Measurements from ENCODE around the gene CRABP1.
"Not testable (repeated sequence)": the region's sequence is repeated elsewhere in the genome, so short reads cannot be mapped to it uniquely, and the experiment has no call there.

CRABP1 gene

DNA sequence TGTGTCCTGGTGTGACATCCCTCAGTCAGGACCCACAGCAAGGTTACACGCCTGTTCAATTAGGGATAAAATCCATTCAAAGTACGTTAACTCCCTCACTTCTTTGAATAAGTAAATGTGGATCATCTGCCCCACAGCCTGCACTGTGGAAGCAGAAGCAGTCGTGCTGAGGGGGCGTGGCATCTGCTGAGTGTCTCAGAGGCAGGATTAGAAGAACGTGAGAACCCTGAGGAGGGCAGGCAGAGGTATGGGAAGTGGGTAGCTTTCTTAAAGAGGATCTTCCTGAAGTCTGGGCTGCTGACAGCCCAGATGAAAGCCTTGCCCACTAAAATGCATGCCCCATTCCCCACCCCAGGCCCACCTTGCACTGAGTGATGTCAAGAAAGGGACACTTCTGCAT lies 28.5 kb downstream of the CRABP1 start:
- DNase-seq (ENCODE audit: extremely low spot score, insufficient read length, low read depth) (no peak), FAIRE-seq (no peak)

DNA sequence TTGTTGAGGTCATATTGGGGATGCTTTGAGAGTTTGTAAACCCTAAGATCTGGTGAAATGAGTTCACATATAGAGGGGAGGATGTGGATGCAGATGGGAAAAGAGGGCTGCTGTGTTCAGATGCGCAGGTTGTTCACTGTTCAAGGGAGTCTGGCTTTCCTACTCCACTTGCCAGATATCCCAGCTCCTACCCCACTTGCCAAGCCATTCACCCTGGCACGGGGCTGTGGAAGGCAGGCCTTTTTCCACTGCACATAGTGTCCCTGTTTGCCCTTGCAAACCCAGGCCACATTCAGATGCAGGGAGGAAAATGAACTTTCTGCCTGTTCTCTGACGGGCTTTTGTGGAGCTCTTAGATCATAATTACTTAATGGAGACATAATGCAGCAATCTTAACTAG lies 29.0 kb downstream of the CRABP1 start:
- DNase-seq (ENCODE audit: extremely low spot score, insufficient read length, low read depth) (no peak), FAIRE-seq (no peak)

DNA sequence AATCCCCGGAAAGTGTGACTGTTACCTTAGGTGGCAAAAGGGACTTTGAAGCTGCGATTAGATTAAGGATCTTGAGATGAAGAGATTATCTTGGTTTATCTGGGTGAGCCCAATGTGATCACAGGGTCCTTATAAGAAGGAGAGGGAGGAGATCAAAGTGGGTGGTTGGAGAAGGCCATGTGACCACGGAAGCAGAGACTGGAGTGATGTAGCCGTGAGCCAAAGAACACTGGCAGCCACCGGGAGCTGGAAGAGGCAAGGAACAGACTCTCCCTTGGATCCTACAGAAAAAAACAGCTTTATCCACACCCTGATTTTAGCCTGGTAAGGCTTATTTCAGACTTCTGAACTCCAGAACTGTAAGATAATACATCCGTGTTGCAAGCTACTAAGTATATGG lies 29.9 kb downstream of the CRABP1 start:
- FAIRE-seq (no peak), DNase-seq (ENCODE audit: extremely low spot score, insufficient read length, low read depth) (no peak)

DNA sequence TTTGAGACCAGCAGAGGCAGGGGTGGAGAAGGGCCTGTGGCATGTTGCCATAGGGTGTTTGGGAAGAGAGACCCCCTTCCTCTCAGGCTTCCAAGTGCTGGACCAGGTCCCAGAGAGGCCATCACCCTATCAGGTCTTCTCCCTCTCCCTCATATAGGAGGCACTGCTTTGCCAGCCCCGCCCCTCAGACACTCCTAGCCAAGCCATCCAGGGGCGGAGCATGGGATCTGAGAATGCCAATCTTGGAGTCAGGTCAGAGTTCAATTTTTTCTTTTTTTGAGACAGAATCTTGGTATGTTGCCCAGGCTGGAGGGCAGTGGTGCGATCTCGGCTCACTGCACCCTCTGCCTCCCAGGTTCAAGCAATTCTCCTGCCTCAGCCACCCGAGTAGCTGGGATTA lies 32.7 kb downstream of the CRABP1 start:
- FAIRE-seq (no peak), DNase-seq (ENCODE audit: extremely low spot score, insufficient read length, low read depth) (no peak)

DNA sequence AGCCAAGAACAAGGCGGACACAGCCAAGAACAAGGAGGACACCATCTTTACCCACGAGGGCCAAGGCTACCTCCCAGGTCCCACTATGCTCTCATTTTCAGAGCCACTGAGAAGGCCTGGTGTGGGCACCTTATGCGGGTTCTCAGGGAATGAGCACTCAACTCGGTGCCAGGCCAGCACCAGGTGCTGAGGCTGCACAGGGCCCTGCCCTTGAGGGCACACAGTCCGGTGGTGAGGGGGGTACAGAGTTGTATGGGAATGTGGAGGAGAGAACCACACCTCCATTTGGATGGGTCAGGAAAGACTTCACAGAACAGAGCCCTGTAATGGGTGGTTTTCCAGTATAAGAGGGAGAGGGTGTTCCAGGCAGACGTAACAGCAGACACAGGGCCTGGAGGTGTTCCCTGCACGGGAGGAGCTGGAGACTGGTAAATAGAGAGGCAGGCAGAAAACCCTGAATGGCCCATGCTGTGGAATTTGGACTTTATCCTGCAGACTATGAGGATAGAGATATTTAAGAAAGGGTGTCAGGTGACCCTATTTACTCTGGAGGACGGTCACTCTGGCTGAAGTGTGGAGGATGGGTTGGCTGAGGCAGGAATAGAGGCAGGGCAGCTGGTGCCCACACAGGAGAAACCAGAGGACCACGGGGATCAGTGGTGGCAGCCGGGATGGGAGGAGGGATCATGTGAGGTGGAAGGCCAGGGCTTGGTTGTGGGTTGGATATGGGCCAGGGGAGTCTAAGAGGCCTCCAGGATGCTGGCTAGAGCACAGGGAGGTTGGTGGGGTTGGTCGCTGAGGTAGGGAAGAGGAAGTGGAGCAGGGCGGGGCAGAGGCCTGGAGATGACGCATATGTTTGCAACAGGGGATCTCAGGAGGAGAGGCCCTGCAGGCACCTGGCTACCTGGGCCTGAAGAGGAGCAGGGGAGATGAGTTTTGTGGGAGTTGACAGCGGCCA lies 34.6 kb downstream of the CRABP1 start:
- FAIRE-seq, result no peak
- no peak for DNase-seq (ENCODE audit: extremely low spot score, insufficient read length, low read depth)

DNA sequence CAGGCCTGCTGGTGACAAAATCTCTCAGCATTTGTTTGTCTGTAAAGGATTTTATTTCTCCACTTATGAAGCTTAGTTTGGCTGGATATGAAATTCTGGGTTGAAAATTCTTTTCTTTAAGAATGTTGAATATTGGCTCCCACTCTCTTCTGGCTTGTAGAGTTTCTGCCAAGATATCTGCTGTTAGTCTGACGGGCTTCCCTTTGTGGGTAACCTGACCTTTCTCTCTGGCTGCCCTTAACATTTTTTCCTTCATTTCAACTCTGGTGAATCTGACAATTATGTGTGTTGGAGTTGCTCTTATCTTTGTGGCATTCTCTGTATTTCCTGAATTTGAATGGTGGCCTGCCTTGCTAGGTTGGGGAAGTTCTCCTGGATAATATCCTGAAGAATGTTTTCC lies 40.0 kb downstream of the CRABP1 start:
- DNase-seq (ENCODE audit: extremely low spot score, insufficient read length, low read depth); FAIRE-seq: not testable (repeated sequence)

DNA sequence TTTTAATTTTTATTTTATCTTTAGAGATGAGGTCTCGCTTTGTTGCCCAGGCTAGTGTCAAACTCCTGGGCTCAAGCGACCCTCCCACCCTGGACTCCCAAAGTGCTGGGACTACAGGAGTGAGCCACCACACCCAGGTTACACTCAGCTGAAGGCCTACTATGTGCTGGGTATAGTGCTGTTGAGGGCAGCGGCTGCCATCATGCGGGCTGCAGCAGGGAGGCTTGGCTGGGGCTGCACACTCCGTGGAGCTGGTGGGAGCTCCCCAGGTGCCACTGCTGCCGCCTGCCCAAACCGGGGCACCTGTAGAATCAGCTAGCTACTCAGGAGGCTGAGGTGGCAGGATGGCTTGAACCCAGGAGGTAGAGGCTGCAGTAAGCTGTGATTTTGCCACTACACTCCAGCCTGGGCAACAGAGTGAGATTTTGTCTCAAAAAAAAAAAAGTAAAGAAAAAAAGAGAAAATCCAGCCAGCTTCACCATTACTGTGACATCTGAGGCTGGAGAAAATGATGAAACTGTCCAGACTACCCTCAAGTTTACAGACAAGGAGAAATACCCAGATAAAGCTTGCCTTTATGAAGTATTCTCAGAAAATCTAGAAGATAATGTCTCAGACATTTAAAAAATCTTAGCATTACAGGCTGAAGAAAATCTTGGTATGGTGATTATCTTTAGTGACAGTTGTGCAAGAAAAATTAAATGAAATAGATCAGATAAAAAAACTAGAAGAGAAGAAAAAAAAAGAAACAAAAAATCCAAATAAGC lies 42.1 kb downstream of the CRABP1 start:
- FAIRE-seq, result no peak
- no peak for DNase-seq (ENCODE audit: extremely low spot score, insufficient read length, low read depth)

DNA sequence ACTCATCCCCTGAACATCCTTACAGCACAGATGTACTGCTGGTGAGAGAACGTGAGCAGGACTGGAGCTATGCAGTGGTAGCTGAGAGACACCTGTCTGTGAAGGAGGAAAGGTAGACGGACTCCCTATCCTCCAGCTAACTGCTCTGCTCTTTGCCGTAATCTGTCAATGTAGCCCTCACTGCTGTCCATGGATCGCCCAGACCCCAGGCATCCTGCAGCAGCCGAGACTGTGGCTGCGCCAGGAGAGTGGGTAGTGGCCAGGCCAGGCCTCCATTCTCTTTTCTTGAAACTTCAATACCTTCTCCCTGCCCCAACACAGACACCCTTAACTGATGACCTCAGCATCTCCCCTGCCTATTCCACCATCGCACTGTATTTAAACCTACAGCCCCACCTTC lies 44.5 kb downstream of the CRABP1 start:
- FAIRE-seq, result no peak
- no peak for DNase-seq (ENCODE audit: extremely low spot score, insufficient read length, low read depth)

DNA sequence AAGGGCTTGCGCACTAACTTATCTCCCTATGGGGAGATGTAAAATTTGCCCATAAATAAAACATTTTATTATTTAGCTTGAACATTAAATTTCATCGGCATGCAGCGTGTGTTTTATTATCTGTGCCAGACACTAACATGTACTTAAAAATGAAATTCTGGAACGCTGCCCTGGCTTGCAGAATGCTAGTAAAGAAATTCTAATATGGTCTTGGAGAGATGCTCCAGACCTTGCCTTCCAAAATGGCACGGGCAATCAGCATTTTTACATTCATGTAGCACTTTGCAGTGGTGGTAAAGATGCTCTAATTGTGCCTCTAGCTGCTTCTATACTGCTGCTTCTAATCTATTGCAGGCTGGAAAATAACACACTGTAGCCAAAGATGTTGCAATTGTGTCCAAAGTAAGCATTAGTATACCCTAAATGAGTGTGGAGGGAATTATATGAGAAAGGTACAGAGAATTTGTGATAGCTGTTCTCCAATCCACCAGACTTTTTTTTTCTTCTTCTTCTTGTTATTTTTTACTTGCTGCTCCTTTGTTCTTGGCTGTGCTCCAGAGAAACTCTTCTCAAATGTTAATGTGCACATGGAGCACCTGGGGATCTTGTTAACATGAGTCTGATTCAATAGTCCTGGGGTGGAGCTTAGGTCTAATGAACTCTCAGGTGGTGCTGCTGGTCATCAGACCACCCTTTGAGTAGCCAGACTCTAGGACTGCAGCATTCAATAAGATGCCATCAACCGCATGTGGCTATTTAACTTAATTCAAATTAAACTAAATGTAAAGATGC lies 47.3 kb downstream of the CRABP1 start:
- FAIRE-seq (no peak), DNase-seq (ENCODE audit: extremely low spot score, insufficient read length, low read depth) (no peak)

DNA sequence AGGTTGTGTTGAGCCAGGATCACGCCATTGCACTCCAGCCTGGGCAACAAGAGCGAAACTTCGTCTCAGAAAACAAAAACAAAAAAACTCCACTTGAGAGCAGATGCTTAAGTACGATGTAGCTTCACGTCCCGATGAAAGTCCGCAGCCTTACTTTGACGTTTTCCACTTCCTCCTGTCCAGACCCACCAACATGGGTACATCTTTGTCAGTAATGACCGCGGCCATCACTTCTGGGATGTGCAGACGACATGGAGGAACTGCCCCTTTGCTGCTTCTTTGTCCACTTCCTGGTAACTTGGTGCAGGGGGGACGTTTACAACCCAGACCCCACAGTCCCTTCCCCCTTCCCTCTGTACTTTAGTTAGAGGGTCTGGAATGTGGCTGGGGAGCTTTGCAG lies 48.7 kb downstream of the CRABP1 start:
- FAIRE-seq (no peak), DNase-seq (ENCODE audit: extremely low spot score, insufficient read length, low read depth) (no peak)

DNA sequence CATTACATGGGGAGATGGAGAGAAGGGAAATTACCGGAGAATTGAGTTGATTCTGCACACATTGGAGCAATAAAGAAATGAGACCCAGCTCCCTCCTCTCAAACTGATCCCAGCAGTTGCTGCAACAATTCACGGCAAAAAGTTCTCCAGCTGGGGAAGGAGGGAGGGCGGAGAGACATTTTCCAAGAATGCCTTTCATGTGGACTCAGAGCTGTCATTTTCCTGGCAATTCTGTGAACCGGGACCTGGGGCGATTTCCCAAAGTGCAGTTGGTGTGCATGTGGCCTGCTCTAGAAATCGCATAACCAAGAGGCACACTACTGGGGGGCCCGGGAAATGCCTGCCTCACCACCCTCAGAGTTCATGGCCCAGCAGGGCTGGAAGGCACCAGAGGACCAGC lies 49.2 kb downstream of the CRABP1 start:
- DNase-seq (ENCODE audit: extremely low spot score, insufficient read length, low read depth), result no peak
- no peak for FAIRE-seq

DNA sequence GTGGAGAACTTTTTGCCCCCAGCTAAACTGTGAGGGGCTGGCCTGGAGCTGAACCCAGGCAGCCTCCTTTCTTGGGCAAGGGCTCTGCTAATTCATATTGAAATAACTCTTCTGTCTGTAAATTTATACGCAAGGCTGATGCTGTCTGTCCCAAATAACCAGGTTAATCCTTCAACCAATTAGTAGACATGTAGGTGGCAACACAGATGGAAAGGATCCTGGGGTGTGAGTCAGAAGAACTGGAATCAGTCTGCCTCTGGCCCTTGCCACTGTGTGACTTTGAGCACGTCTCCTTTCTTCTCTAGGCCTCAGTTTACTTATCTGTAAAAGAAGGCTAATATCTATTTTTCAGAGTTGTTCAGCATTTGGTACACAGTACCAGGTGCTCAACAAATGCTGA lies 49.6 kb downstream of the CRABP1 start:
- DNase-seq (ENCODE audit: extremely low spot score, insufficient read length, low read depth), result no peak
- FAIRE-seq, result no peak

DNA sequence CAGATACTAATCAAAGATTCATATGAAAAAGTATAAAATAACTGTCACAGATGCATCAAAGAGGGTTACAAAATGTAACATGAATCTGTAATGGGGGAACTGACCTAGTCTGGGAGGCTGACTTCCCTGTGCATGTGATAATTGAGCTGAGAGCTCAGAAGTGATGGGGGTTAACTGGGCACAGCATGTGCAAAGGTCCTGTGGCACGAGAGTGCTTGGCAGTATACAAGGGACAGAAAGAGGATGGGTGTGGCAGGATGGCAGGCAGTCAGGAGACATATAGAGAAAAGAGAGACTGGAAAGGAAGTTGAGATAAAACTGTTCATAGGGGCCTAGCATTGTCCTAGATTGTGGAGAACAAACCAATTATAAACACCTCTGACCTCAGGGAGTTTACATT lies 50.1 kb downstream of the CRABP1 start:
- FAIRE-seq, result no peak
- no peak for DNase-seq (ENCODE audit: extremely low spot score, insufficient read length, low read depth)

DNA sequence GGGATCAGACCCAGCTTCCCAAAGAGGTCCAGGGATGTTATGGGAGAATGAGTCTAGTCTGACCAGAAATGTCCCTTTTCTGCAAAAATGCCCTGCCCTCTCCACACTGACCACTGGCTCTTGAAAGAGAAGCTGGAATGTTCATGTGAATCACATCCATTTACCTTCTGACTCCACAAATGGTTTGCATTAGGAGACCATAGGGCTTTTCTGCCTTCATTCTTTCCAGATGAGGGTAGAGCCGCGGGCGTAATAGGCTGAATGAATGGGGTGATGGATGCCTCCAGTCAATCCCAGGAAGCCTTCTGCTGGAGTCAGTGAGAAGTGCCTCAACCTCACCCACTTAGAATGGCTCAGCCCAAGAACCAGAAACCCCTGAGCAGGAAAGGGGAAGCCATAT lies 50.7 kb downstream of the CRABP1 start:
- DNase-seq (ENCODE audit: extremely low spot score, insufficient read length, low read depth), result no peak
- no peak for FAIRE-seq

DNA sequence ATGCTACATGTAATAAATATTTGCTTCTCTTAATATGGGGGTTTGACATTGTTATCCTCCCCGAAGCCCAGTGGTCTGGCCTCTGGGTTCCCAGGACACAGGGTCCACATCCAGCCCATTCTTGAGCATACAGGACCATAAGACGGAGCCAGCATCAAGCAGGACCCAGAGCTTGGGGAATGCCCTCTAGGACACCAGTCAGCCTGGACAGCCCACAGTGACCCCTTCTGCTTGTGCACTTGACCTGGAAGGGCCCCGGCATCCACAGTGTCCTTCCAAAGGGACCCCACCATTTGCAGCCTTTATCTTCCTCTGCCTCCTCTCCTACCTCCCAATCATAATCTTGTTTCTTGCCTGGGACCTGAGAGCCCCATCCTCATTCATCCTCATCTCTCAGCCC lies 51.6 kb downstream of the CRABP1 start:
- DNase-seq (ENCODE audit: extremely low spot score, insufficient read length, low read depth) (no peak), FAIRE-seq (no peak)

DNA sequence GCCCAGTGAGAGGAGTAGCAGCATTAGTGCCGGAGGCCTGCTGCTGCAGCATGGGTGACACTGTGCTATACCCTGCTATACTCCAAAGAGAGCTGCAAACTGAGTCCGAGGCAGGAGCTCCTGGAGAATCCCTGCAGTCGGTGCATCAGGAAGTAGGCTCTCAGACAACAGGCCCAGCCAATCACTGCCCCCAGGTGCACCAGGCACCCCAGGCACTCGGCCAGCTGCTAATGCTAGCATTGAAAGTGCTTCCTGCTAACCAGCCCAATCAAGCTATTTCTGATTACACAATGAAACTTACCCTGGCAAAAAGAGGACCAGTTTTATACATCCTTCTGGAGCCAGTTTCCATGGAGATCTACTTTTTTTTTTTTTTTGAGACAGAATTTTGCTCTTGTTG lies 52.3 kb downstream of the CRABP1 start:
- FAIRE-seq (no peak), DNase-seq (ENCODE audit: extremely low spot score, insufficient read length, low read depth) (no peak)

DNA sequence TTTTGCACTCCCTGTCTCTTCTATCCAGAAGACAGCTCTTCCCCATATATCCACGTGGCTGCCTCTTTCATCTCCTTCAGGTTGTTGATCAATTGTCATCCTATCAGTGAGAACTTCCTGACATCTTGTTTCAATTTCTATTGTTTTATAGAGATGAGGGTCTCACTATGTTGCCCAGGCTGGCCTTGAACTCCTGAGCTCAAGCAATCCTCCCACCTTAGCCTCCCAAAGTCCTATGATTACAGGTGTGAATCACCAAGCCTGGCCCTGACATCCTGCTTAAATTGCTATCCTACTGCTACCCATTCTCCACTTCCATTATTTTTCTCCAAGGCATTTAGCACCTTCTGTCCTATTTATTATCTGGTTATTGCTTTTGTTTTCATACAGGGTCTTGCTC lies 53.0 kb downstream of the CRABP1 start:
- FAIRE-seq (no peak), DNase-seq (ENCODE audit: extremely low spot score, insufficient read length, low read depth) (no peak)

DNA sequence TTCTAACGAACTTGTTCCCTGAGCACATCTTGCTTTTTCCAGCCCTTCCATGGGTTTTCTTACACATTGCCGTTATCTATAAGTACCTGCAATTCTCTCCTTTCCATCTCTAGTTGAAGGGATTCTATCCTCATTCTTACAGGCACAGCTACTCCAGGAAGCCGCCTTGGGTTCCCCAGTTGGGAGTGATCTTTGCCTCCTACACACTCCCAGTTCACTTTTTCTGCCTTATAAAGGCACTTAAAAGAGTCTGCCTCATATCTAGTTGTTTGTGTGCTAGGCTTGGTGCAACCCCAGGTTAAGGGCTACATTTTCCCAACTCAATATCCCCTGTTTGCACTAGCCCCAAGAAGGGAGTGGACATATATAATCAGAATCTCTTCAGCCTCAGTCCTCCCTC lies 53.9 kb downstream of the CRABP1 start:
- DNase-seq (ENCODE audit: extremely low spot score, insufficient read length, low read depth), result no peak
- FAIRE-seq, result no peak

DNA sequence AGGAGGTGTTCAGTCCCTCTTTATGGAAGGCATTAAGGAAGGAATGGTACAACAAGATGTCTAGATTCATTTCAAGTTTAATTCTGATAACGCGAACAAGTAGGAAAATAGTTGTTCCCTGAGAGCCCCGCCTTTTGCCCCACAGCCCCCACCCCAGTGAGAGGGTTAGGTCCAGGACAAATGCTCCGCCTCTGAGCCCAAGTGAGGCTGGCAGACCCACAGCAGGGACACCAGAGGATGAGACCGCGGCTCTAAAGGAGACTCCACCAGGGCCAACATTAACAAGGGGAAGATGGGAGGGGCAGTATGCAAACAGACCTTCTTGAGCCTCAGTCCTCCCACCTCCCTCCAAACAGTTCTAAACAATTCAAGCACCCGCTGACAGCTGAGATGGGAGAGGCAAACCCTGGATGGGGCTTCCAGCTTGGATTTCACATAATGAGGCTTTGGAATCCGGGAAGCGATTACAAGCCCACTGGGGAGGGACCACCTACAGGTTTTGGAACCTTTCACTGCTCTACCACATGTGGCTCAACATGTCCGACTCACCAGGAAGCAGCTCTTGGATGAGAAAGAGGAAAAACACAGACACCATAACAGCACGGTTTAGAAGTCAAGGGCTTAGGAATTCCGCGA lies 54.9 kb downstream of the CRABP1 start:
- DNase-seq (ENCODE audit: extremely low spot score, insufficient read length, low read depth) (no peak), FAIRE-seq (no peak)

DNA sequence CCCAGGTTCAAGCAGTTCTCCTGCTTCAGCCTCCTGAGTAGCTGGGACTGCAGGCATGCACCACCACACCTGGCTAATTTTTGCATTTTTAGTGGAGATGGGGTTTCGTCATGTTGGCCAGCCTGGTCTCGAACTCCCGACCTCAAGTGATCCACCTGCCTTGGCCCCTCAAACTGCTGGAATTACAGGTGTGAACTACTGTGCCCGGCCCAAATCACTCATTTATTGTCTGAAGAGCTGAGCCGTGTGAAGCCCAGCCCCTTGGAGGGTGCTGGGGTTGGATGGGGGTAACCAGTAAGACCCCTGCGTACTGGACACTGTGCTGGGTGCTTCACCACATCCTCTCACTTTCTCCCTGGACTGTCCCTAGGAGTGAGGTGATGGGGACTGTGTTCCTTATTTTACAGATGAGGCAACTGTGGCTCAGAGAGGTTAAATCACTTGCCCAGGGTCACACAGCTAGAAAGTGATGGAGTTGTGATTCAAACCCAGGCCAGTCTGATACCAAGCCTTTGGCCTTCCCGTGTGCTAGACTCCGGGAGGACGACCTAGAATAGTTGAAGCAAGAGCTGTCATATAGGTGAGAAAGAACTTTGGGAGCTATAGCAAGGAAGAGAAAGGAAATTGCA lies 56.1 kb downstream of the CRABP1 start:
- DNase-seq (ENCODE audit: extremely low spot score, insufficient read length, low read depth) (no peak), FAIRE-seq (no peak)
